C4-2B (cell line): Measurements from ENCODE around the gene PPARA.

Experiments
- H3K27ac ChIP-seq: fragments of 450-650 bp; 2 replicates; pipeline ENCODE4 v1.5.1; 2017
- CTCF ChIP-seq: fragments of 450-650 bp; conservative IDR thresholded peaks from 2 replicates; pipeline ENCODE4 v1.5.1; 2017; ENCODE audit warnings: mild to moderate bottlenecking
- ZFX ChIP-seq: fragments of 450-650 bp; IDR thresholded peaks from 2 replicates; pipeline ENCODE4 v1.6.1; 2017

The PPARA gene

GRCh38 chr22:46212195-46212594, 61.9 kb downstream of the PPARA start:
- H3K27ac ChIP-seq, result no peak overlapping the region
- TF ChIP-seq CTCF (no peak), ZFX (no peak)

- H3K27ac ChIP-seq, result no peak overlapping the region
Observed at GRCh38 chr22:46213052-46213451, 62.7 kb downstream of the PPARA start.

GRCh38 chr22:46214149-46214548, 63.8 kb downstream of the PPARA start:
- H3K27ac ChIP-seq, result no peak overlapping the region
- TF ChIP-seq CTCF, result no peak
- TF ChIP-seq ZFX, result no peak

More at GRCh38 chr22:46213052-46213451, 62.7 kb downstream of the PPARA start:
- TF ChIP-seq ZFX (no peak), CTCF (no peak)

GRCh38 chr22:46214616-46215015, 64.3 kb downstream of the PPARA start:
- H3K27ac ChIP-seq, result no peak overlapping the region

GRCh38 chr22:46219636-46220035, 69.3 kb downstream of the PPARA start:
- no peak for TF ChIP-seq CTCF
- TF ChIP-seq ZFX, result no peak
- no peak overlapping the region for H3K27ac ChIP-seq

More at GRCh38 chr22:46214616-46215015, 64.3 kb downstream of the PPARA start:
- no peak for TF ChIP-seq ZFX
- no peak for TF ChIP-seq CTCF

- TF ChIP-seq ZFX, result no peak
- no peak for TF ChIP-seq CTCF
- H3K27ac ChIP-seq, result no peak overlapping the region
Observed at GRCh38 chr22:46220921-46221320, 70.6 kb downstream of the PPARA start.

- TF ChIP-seq ZFX (no peak), CTCF (no peak)
- no peak overlapping the region for H3K27ac ChIP-seq
Observed at GRCh38 chr22:46224044-46224897, 73.9 kb downstream of the PPARA start.
